H1 (cell line): ENCODE measurements around the gene ADGRG2. TPM values are rescaled to one million over a fixed set of nuclear protein-coding genes. Genes with fewer than 3 reads are reported as not detected.

Source experiments
- CTCF ChIA-PET: fragments of 300-600 bp; sonication (Branson Sonifier 250); formaldehyde crosslinking; loops from one replicate; lab custom pipeline; 2021; ENCODE audit not compliant: partially characterized antibody; lab: Charles Lee
- POLR2A ChIA-PET: fragments of 300-600 bp; sonication (Branson Sonifier 250); formaldehyde crosslinking; loops from one replicate; lab custom pipeline; 2021; ENCODE audit warnings: inconsistent platforms; ENCODE audit not compliant: partially characterized antibody; lab: Charles Lee
- DNase-seq, 2 experiments: peaks; one replicate each; pipeline versions ENCODE4 v3.0.0 to v3.0.0-alpha.2; 2010 to 2022; ENCODE audit warnings: low spot score in 2 of 2, low read depth in 1 of 2, mixed read lengths in 1 of 2
- FAIRE-seq: peaks from 2 replicates; lab custom pipeline; 2011; peaks lifted over from hg19 to GRCh38; lab: Jason Lieb, UNC
- H2AFZ ChIP-seq: 2 replicates; pipeline ENCODE4 v1.8.1; 2012; ENCODE audit warnings: low read length, inconsistent platforms
- H2AK5ac ChIP-seq: 2 replicates; pipeline ENCODE4 v1.6.1; 2013; ENCODE audit warnings: low read depth, low read length
- H2BK120ac ChIP-seq: replicated peaks from 2 replicates; pipeline ENCODE3; 2013; ENCODE audit warnings: low read depth, low read length, inconsistent platforms
- H2BK12ac ChIP-seq: 2 replicates; pipeline ENCODE4 v1.6.1; 2013; ENCODE audit warnings: low read depth, low read length
- H2BK15ac ChIP-seq: 2 replicates; pipeline ENCODE4 v1.6.1; 2013; ENCODE audit warnings: low read length
- H2BK20ac ChIP-seq: 2 replicates; pipeline ENCODE4 v1.6.1; 2013; ENCODE audit warnings: low read length
- H2BK5ac ChIP-seq: 2 replicates; pipeline ENCODE4 v1.6.1; 2013; ENCODE audit warnings: low read depth, low read length
- H3K14ac ChIP-seq: 2 replicates; pipeline ENCODE4 v1.6.1; 2013; ENCODE audit warnings: inconsistent platforms; ENCODE audit not compliant: insufficient read length
- H3K18ac ChIP-seq: 2 replicates; pipeline ENCODE4 v1.6.1; 2013; ENCODE audit warnings: low read length; ENCODE audit errors: extremely low read depth
- H3K23ac ChIP-seq: 2 replicates; pipeline ENCODE4 v1.6.1; 2013; ENCODE audit warnings: inconsistent platforms; ENCODE audit not compliant: insufficient read length
- H3K23me2 ChIP-seq: 2 replicates; pipeline ENCODE4 v1.6.1; 2013; ENCODE audit warnings: low read depth, low read length
- H3K27ac ChIP-seq: 2 replicates; pipeline ENCODE4 v1.6.1; 2011; ENCODE audit warnings: low read depth, low read length, inconsistent platforms
- H3K27me3 ChIP-seq, 4 experiments: replicated peaks in 1 of 4; 1 replicate in 1 of 4; 2 replicates in 3 of 4; pipeline versions ENCODE4 v1.6.1 to v1.8.1; 2011 to 2013; ENCODE audit warnings: low read length in 3 of 4, mild to moderate bottlenecking in 3 of 4, inconsistent platforms in 2 of 4, mixed read lengths in 2 of 4, moderate library complexity in 1 of 4; ENCODE audit not compliant: control insufficient read depth in 3 of 4, insufficient read depth in 3 of 4; ENCODE audit errors: extremely low read depth in 1 of 4
- H3K36me3 ChIP-seq, 4 experiments: 2 replicates each; pipeline versions ENCODE4 v1.6.1 to v1.8.1; 2011 to 2013; ENCODE audit warnings: mild to moderate bottlenecking in 4 of 4, low read length in 3 of 4, moderate library complexity in 2 of 4, control low read depth in 1 of 4, inconsistent platforms in 1 of 4; ENCODE audit not compliant: insufficient read depth in 4 of 4, control insufficient read depth in 2 of 4
- H3K4ac ChIP-seq: replicated peaks from 2 replicates; pipeline ENCODE3; 2013; ENCODE audit warnings: low read length, low read depth, mixed read lengths, inconsistent platforms; ENCODE audit not compliant: insufficient read length
- H3K4me1 ChIP-seq, 4 experiments: replicated peaks in 1 of 4; 1 replicate in 1 of 4; 2 replicates in 3 of 4; pipeline versions ENCODE4 v1.6.1 to v1.8.1; 2011 to 2013; ENCODE audit warnings: low read length in 3 of 4, inconsistent platforms in 2 of 4, mixed read lengths in 1 of 4; ENCODE audit not compliant: insufficient read depth in 4 of 4, control insufficient read depth in 3 of 4
- H3K4me2 ChIP-seq, 2 experiments: 2 replicates each; pipeline versions ENCODE4 v1.6.1 to v1.8.1; 2011 to 2013; ENCODE audit warnings: low read depth in 2 of 2, low read length in 2 of 2, control low read depth in 1 of 2, inconsistent platforms in 1 of 2, mild to moderate bottlenecking in 1 of 2; ENCODE audit not compliant: insufficient read depth in 1 of 2
- H3K4me3 ChIP-seq, 4 experiments: fragments of 200-600, 300-600 bp in 1 of 4; sonication (generic), shearing (Covaris generic), sonication (Bioruptor Twin) in 1 of 4; 2 replicates each; pipeline versions ENCODE4 v1.5.1 to v1.8.1; 2011 to 2016; ENCODE audit warnings: low read length in 4 of 4, low read depth in 3 of 4, control low read depth in 2 of 4, inconsistent platforms in 2 of 4, mild to moderate bottlenecking in 2 of 4, mixed read lengths in 1 of 4, moderate library complexity in 1 of 4; ENCODE audit not compliant: insufficient read depth in 2 of 4; ENCODE audit errors: extremely low read depth in 1 of 4
- H3K56ac ChIP-seq: replicated peaks from 2 replicates; pipeline ENCODE3; 2013; ENCODE audit warnings: low read depth, mild to moderate bottlenecking, mixed read lengths, low read length, inconsistent platforms; ENCODE audit not compliant: insufficient read length
- H3K79me1 ChIP-seq: 2 replicates; pipeline ENCODE4 v1.6.1; 2013; ENCODE audit warnings: low read depth, low read length, control low read depth
- H3K79me2 ChIP-seq, 2 experiments: 2 replicates each; pipeline versions ENCODE4 v1.6.1 to v1.8.1; 2012 to 2013; ENCODE audit warnings: low read length in 2 of 2, mild to moderate bottlenecking in 2 of 2, inconsistent platforms in 1 of 2; ENCODE audit not compliant: insufficient read depth in 2 of 2, control insufficient read depth in 1 of 2
- H3K9ac ChIP-seq, 4 experiments: replicated peaks in 1 of 4; 1 replicate in 1 of 4; 2 replicates in 3 of 4; pipeline versions ENCODE4 v1.6.1 to v1.8.1; 2011 to 2013; ENCODE audit warnings: low read depth in 3 of 4, low read length in 3 of 4, control low read depth in 2 of 4, mild to moderate bottlenecking in 2 of 4, moderate library complexity in 2 of 4, inconsistent platforms in 1 of 4; ENCODE audit errors: extremely low read depth in 1 of 4
- H3K9me3 ChIP-seq, 2 experiments: 2 replicates each; pipeline versions ENCODE4 v1.6.1 to v1.8.1; 2012 to 2013; ENCODE audit warnings: mild to moderate bottlenecking in 2 of 2, moderate library complexity in 2 of 2, control low read depth in 1 of 2, inconsistent platforms in 1 of 2, low read depth in 1 of 2, low read length in 1 of 2, mixed read lengths in 1 of 2; ENCODE audit not compliant: insufficient read depth in 2 of 2
- H4K20me1 ChIP-seq, 2 experiments: replicated peaks in 1 of 2; 2 replicates each; pipeline versions ENCODE3 to v1.8.1; 2011 to 2013; ENCODE audit warnings: inconsistent platforms in 2 of 2, low read length in 2 of 2, mild to moderate bottlenecking in 1 of 2; ENCODE audit not compliant: insufficient read depth in 2 of 2, control insufficient read depth in 1 of 2
- H4K5ac ChIP-seq: 2 replicates; pipeline ENCODE4 v1.6.1; 2013; ENCODE audit warnings: low read length, low read depth, mixed read lengths, inconsistent platforms; ENCODE audit not compliant: insufficient read length
- H4K8ac ChIP-seq: 2 replicates; pipeline ENCODE4 v1.8.0; 2013; ENCODE audit warnings: mild to moderate bottlenecking, moderate library complexity, low read length, inconsistent platforms; ENCODE audit not compliant: insufficient read depth; ENCODE audit errors: extremely low read depth
- H4K91ac ChIP-seq: replicated peaks from 2 replicates; pipeline ENCODE3; 2013; ENCODE audit warnings: low read length, mixed read lengths, inconsistent platforms; ENCODE audit not compliant: insufficient read length
- CHD2 ChIP-seq: IDR thresholded peaks from 2 replicates; pipeline ENCODE4 v1.6.1; 2012; ENCODE audit warnings: low read length, improper control_type of control experiment
- POU5F1 ChIP-seq: IDR thresholded peaks from 2 replicates; pipeline ENCODE4 v1.6.1; 2011; ENCODE audit warnings: low read depth, mild to moderate bottlenecking, low read length, moderate library complexity
- SIN3A ChIP-seq, 2 experiments: IDR thresholded peaks in 1 of 2; conservative IDR thresholded peaks in 1 of 2; 2 replicates each; pipeline ENCODE4 v1.6.1; 2011 to 2012; ENCODE audit warnings: low read length in 2 of 2, improper control_type of control experiment in 1 of 2, low read depth in 1 of 2, mild to moderate bottlenecking in 1 of 2
- SP1 ChIP-seq: IDR thresholded peaks from 2 replicates; pipeline ENCODE4 v1.6.1; 2011; ENCODE audit warnings: low read depth, low read length
- WGBS, 2 experiments: shearing (Covaris generic) in 1 of 2; methylation state at CpG; one replicate each; pipeline versions ENCODE4 v1.1.6 to v1.1.7; 2013 to 2015; ENCODE audit warnings: low lambda C conversion rate in 2 of 2, mixed read lengths in 2 of 2, inconsistent platforms in 1 of 2, low coverage in 1 of 2, missing lambda C conversion rate in 1 of 2; ENCODE audit not compliant: insufficient replicate concordance in 2 of 2, insufficient coverage in 1 of 2, insufficient read length in 1 of 2; ENCODE audit errors: extremely low coverage in 1 of 2, missing lambda C conversion rate in 1 of 2; 5-methylcytosine and 5-hydroxymethylcytosine counted together
- polyA plus RNA-seq, 7 experiments: library from polyadenylated mRNA; depleted of rRNA in 3 of 7; stranded (reverse) in 5 of 7; unstranded in 2 of 7; fragments of >200 nt in 5 of 7; fragments of 200-250 nt in 2 of 7; gene quantifications; 1 replicate in 5 of 7; 2 replicates in 1 of 7; 4 replicates in 1 of 7; pipeline versions ENCODE4 v1.2.1 to v1.2.3, GENCODE V29; 2011 to 2013; ENCODE audit warnings: missing spikeins in 2 of 7, mixed read lengths in 2 of 7
- total RNA-seq: library from RNA; stranded (reverse); fragmentation: NEBNext Ultra II Directional; extraction: Animal tissue kit (Norgen Biotek cat#: 25700); gene quantifications from 2 replicates; pipeline ENCODE4 v1.2.1, GENCODE V29; 2021
- TF ChIP-seq, protein P1 (sequence below): IDR thresholded peaks from 2 replicates; pipeline ENCODE4 v1.6.1; 2011; ENCODE audit warnings: low read length, improper control_type of control experiment

ADGRG2 gene
- total and polyA plus RNA-seq, 2 of the 8 experiments (the other 6 are each of a cell fraction or from before 2014, with no cell fraction given): 8.9 to 13.3 TPM

DNA sequence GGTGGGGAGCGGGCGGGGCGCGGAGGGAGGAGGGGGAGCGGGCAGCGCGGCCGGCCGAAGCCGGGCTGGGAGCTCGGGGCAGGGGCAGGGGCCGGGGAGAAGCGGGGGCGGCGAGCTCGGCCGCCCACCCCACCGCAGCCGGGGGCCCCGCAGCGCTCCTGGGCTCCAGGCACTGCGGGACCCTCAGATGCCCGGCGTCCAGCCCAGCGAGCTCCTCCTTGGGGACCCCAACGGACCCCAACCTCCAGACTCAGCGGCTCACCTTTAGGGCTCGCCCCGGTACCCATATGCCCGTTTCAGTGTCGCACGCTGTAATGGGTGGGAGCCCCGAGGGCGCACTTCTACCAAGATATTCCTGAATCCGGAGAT lies 357 bp upstream of the ADGRG2 start:
- POLR2A ChIA-PET: interaction anchor here (1.5 kb wide), 1 partner anchor 15 kb away, joined by 3 read pairs; no protein-coding TSS in a partner anchor
- Histone ChIP-seq H3K4me2 (peak overlapping the region; percentile 68 to 89), H3K9ac (peak overlapping the region in 1 of 4 experiments; percentile 22; a peak in 1 of 7 replicates), H3K18ac (no peak overlapping the region), H3K9me3 (no peaks in the 10 kb centered on the region), H2AK5ac (no peak overlapping the region), H3K4me3 (peak overlapping the region; percentile 32 to 76 (median 52)), H3K23ac (no peak overlapping the region), H2AFZ (no peak overlapping the region), H3K4me1 (peaks cover 0 to 8% (median 3%) of the 10 kb centered on the region in 4 experiments; a peak in 5 of 7 replicates), H2BK12ac (no peak overlapping the region), H3K4ac (no peak overlapping the region), H3K36me3 (no peaks in the 10 kb centered on the region), H2BK120ac (no peak overlapping the region), H3K14ac (no peak overlapping the region), H3K27ac (no peak overlapping the region), H4K5ac (no peak overlapping the region), H3K79me2 (no peaks in the 10 kb centered on the region; a peak in 1 of 4 replicates), H4K20me1 (no peaks in the 10 kb centered on the region), H2BK15ac (no peak overlapping the region), H2BK20ac (no peak overlapping the region), H4K91ac (no peak overlapping the region), H3K23me2 (peaks cover 6% of the 10 kb centered on the region), H3K56ac (no peak overlapping the region), H4K8ac (no peak overlapping the region), H3K79me1 (no peaks in the 10 kb centered on the region), H3K27me3 (peaks cover 0 to 9% (median 6%) of the 10 kb centered on the region in 4 experiments; a peak in 3 of 7 replicates), H2BK5ac (no peak overlapping the region)
- CTCF ChIA-PET: interaction anchor here (2.1 to 2.9 kb wide), 2 partner anchors 105 to 211 kb away, joined by 7 to 9 read pairs; no protein-coding TSS in a partner anchor
- 4% methylated on average over 8 of the region's 35 CpGs; no CpG with 5 or more reads in 1 of the 2 experiments for WGBS, 2 experiments
- FAIRE-seq (no peak), DNase-seq (peak in 1 of 2 experiments; percentile 45)
- TF ChIP-seq CHD2: no peak
- no peak for TF ChIP-seq POU5F1
- no peak for TF ChIP-seq SIN3A (conservative IDR thresholded peaks at IDR 0.05 in 1 of 2, IDR thresholded peaks at IDR 0.05 in 1 of 2; ENCODE audit: low read depth in 1 of 2, low read length in 2 of 2)
- TF ChIP-seq, protein P1, sequence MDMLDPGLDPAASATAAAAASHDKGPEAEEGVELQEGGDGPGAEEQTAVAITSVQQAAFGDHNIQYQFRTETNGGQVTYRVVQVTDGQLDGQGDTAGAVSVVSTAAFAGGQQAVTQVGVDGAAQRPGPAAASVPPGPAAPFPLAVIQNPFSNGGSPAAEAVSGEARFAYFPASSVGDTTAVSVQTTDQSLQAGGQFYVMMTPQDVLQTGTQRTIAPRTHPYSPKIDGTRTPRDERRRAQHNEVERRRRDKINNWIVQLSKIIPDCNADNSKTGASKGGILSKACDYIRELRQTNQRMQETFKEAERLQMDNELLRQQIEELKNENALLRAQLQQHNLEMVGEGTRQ: no peak
- no peak for TF ChIP-seq SP1
